ENCODE data around the gene STK39. TPM values are rescaled to one million over a fixed set of nuclear protein-coding genes. Genes with fewer than 3 reads are reported as not detected.

The STK39 gene
- total RNA-seq, 3 donors from 2014 or later = 16.4 to 22.9 (median 19.2) TPM

- intact Hi-C loops (cut with DNase I; ENCODE audit: low total_unique reads) = no loop called here
- Histone ChIP-seq H3K27me3 (no peaks in the 10 kb centered on the region), H3K27ac (peak overlapping the region in 1 of 2 donors; percentile 15), H3K9me3 (no peaks in the 10 kb centered on the region), H3K4me1 (no peaks in the 10 kb centered on the region), H3K36me3 (no peaks in the 10 kb centered on the region), H3K4me3 (no peak overlapping the region)
- DNase-seq (ENCODE audit: low spot score in 2 of 2) = no peak
- no peak for TF ChIP-seq CTCF (IDR thresholded peaks at IDR 0.05)
- no peak for TF ChIP-seq POLR2AphosphoS5 (IDR thresholded peaks at IDR 0.05)
- no peak for TF ChIP-seq POLR2A (IDR thresholded peaks at IDR 0.05)
Observed at GRCh38 chr2:168190590-168191336, 56.6 kb downstream of the STK39 start.

- intact Hi-C loops (cut with DNase I; ENCODE audit: low total_unique reads) = no loop called here
- H3K4me1 ChIP-seq = no peaks in the 10 kb centered on the region
- H3K9me3 ChIP-seq = no peaks in the 10 kb centered on the region
- TF ChIP-seq POLR2AphosphoS5 (IDR thresholded peaks at IDR 0.05) (no peak), POLR2A (IDR thresholded peaks at IDR 0.05) (no peak), CTCF (IDR thresholded peaks at IDR 0.05) (no peak)
- H3K27me3 ChIP-seq = no peaks in the 10 kb centered on the region
- H3K4me3 ChIP-seq = no peak overlapping the region
- H3K27ac ChIP-seq = peak overlapping the region in 1 of 2 donors; percentile 15
- no peak for DNase-seq (ENCODE audit: low spot score in 2 of 2)
- no peaks in the 10 kb centered on the region for H3K36me3 ChIP-seq
Observed at GRCh38 chr2:168189835-168190569, 57.4 kb downstream of the STK39 start.

DNA sequence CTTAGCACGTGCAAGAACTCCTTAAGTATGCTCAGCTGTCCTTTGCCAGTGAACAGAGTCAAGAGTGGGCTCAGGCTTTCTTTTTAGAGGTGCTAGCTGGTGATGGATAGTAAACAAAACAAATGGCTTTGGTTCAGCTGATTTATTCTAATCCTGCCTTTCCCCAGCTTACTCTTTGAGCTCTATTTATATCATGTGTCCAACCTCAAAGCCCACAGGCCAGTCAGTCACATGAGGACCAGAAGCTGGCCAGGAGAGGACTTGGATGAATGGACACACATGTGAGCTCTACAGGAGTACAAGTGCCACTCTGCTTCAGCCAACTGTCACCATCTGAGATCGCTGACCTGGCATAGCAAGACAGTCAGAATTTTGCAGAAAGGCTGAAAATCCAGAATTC, 59.4 kb downstream of the STK39 start:
- H3K27ac ChIP-seq = no peak overlapping the region
- H3K9me3 ChIP-seq = no peaks in the 10 kb centered on the region
- DNase-seq (ENCODE audit: low spot score in 2 of 2) = no peak
- TF ChIP-seq POLR2AphosphoS5 (IDR thresholded peaks at IDR 0.05) (no peak), POLR2A (IDR thresholded peaks at IDR 0.05) (no peak), CTCF (IDR thresholded peaks at IDR 0.05) (no peak)
- no peaks in the 10 kb centered on the region for H3K36me3 ChIP-seq
- no peaks in the 10 kb centered on the region for H3K27me3 ChIP-seq
- intact Hi-C loops (cut with DNase I; ENCODE audit: low total_unique reads) = no loop called here
- H3K4me3 ChIP-seq = no peak overlapping the region
- no peaks in the 10 kb centered on the region for H3K4me1 ChIP-seq

- Histone ChIP-seq H3K4me3 (no peak overlapping the region), H3K27me3 (no peaks in the 10 kb centered on the region), H3K9me3 (no peaks in the 10 kb centered on the region), H3K27ac (no peak overlapping the region), H3K4me1 (no peaks in the 10 kb centered on the region), H3K36me3 (no peaks in the 10 kb centered on the region)
- no peak for TF ChIP-seq POLR2A (IDR thresholded peaks at IDR 0.05)
- TF ChIP-seq CTCF (IDR thresholded peaks at IDR 0.05) = no peak
- no peak for TF ChIP-seq POLR2AphosphoS5 (IDR thresholded peaks at IDR 0.05)
- intact Hi-C loops (cut with DNase I; ENCODE audit: low total_unique reads) = no loop called here
- no peak for DNase-seq (ENCODE audit: low spot score in 2 of 2)
Observed at GRCh38 chr2:168186452-168186851, 60.9 kb downstream of the STK39 start.
